K562 (cell line): ENCODE measurements around the gene PLEKHA8. TPM values are rescaled to one million over a fixed set of nuclear protein-coding genes. Genes with fewer than 3 reads are reported as not detected.

Experiments
- CREM ChIP-seq: IDR thresholded peaks from 2 replicates; pipeline ENCODE4 v1.6.1; 2014; ENCODE audit warnings: antibody characterized with exemption, low read depth
- FOXM1 ChIP-seq, 2 experiments: fragments of 450-650 bp in 1 of 2; sonication (generic) in 1 of 2; formaldehyde crosslinking in 1 of 2; IDR thresholded peaks; 2 replicates each; pipeline versions ENCODE4 v1.6.1 to v1.9.0; 2017 to 2022; ENCODE audit warnings: low read depth in 2 of 2, mild to moderate bottlenecking in 2 of 2, missing genetic modification reagents in 1 of 2, moderate library complexity in 1 of 2
- GTF2F1 ChIP-seq: IDR thresholded peaks from 2 replicates; pipeline ENCODE4 v1.6.1; 2011; ENCODE audit warnings: low read depth, low read length, improper control_type of control experiment
- KDM2B ChIP-seq: fragments of 250-450 bp; sonication (Bioruptor Pico); IDR thresholded peaks from 2 replicates; pipeline ENCODE4 v1.8.0; 2021; ENCODE audit warnings: mild to moderate bottlenecking, moderate library complexity
- MTA2 ChIP-seq: fragments of 450-650 bp; IDR thresholded peaks from 2 replicates; pipeline ENCODE4 v1.6.1; 2016; ENCODE audit warnings: low read depth
- MYBL2 ChIP-seq, 2 experiments: fragments of 450-650 bp in 1 of 2; sonication (generic) in 1 of 2; formaldehyde crosslinking in 1 of 2; IDR thresholded peaks; 2 replicates each; pipeline versions ENCODE4 v1.6.1 to v1.8.1; 2017 to 2022; ENCODE audit warnings: borderline replicate concordance in 1 of 2, inconsistent platforms in 1 of 2, low read depth in 1 of 2, mild to moderate bottlenecking in 1 of 2, missing genetic modification reagents in 1 of 2, moderate library complexity in 1 of 2
- NCOA2 ChIP-seq, 2 experiments: fragments of 450-650 bp; IDR thresholded peaks; 2 replicates each; pipeline ENCODE4 v1.6.1; 2018; ENCODE audit warnings: mild to moderate bottlenecking in 2 of 2, moderate library complexity in 1 of 2; ENCODE audit not compliant: partially characterized antibody in 2 of 2
- NCOR1 ChIP-seq: fragments of 450-650 bp; IDR thresholded peaks from 2 replicates; pipeline ENCODE4 v1.6.1; 2016; ENCODE audit warnings: mild to moderate bottlenecking, moderate library complexity
- POLR2AphosphoS2 ChIP-seq: IDR thresholded peaks from 2 replicates; pipeline ENCODE4 v1.6.1; 2012; ENCODE audit warnings: low read length, improper control_type of control experiment
- SPI1 ChIP-seq: IDR thresholded peaks from 2 replicates; pipeline ENCODE4 v1.6.1; 2011; ENCODE audit warnings: low read depth, low read length, control low read depth, borderline replicate concordance
- polyA plus RNA-seq, 8 experiments: library from polyadenylated mRNA; depleted of rRNA in 4 of 8; stranded (reverse) in 5 of 8; unstranded in 3 of 8; fragments of >200 nt; fragmentation: Nextera tagmentation in 2 of 8; fragmentation: Illumina TruSeq in 1 of 8; extraction: Ambion mirVana in 2 of 8; extraction: Trizol in 1 of 8; gene quantifications; 2 replicates each; pipeline versions ENCODE4 v1.2.1 to v1.2.3, GENCODE V29; 2011 to 2014; ENCODE audit warnings: inconsistent platforms in 1 of 8, missing spikeins in 1 of 8
- total RNA-seq, 7 experiments: library from RNA; depleted of rRNA in 6 of 7; stranded (reverse); fragments of >200 nt in 6 of 7; fragmentation: Illumina TruSeq in 2 of 7; extraction: Trizol in 2 of 7; gene quantifications; 2 replicates each; pipeline versions ENCODE4 v1.2.1 to v1.2.3, GENCODE V29; 2011 to 2021; ENCODE audit warnings: low replicate concordance in 1 of 7

The PLEKHA8 gene
- total and polyA plus RNA-seq, 9 of the 15 experiments (the other 6 are each of a cell fraction or from before 2014, with no cell fraction given): 3.2 to 16.3 (median 11.8) TPM

GRCh38 chr7:30119890-30120577 is 91.8 kb downstream of the PLEKHA8 start (continued):
- TF ChIP-seq MYBL2 (IDR thresholded peaks at IDR 0.05; ENCODE audit: low read depth): peak; percentile 65; the same call in 1 of the 2 replicates
- no peak for TF ChIP-seq MYBL2 (CRISPR knock-in tag; IDR thresholded peaks at IDR 0.05; ENCODE audit: borderline replicate concordance)
- no peak for TF ChIP-seq KDM2B (CRISPR knock-in tag)
- no peak for TF ChIP-seq CREM
- no peak for TF ChIP-seq GTF2F1
- TF ChIP-seq SPI1: peak; percentile 88
- TF ChIP-seq POLR2AphosphoS2: no peak
- no peak for TF ChIP-seq MTA2
- TF ChIP-seq NCOA2 (IDR thresholded peaks at IDR 0.05; ENCODE audit: partially characterized antibody in 2 of 2): no peak
- peak; percentile 85 for TF ChIP-seq FOXM1 (IDR thresholded peaks at IDR 0.05; ENCODE audit: low read depth)
- no peak for TF ChIP-seq FOXM1 (CRISPR knock-in tag; IDR thresholded peaks at IDR 0.05; ENCODE audit: low read depth)
- TF ChIP-seq NCOR1: no peak
